ENCODE data around the gene LRRC63.
"Not testable (repeated sequence)": the region's sequence is repeated elsewhere in the genome, so short reads cannot be mapped to it uniquely, and the experiment has no call there.

Gene LRRC63

GRCh38 chr13:46211483-46212351 lies at the start of gene LRRC63:
TSS of gene LRRC63 (plus strand) at chr13:46211928. CDS start at chr13:46213035, 1,107 bp downstream.
- H3K4me1 ChIP-seq (ENCODE audit: control insufficient read depth in 1 of 2, insufficient read depth in 2 of 2, low read length in 2 of 2), result peaks cover 4 to 7% of the 10 kb centered on the region in 2 donors
- no peaks in the 10 kb centered on the region for H3K27me3 ChIP-seq (ENCODE audit: low read depth, low read length)
- no peak within 1 kb of the TSS for H3K27ac ChIP-seq (ENCODE audit: low read length)
- H3K36me3 ChIP-seq (ENCODE audit: control insufficient read depth in 1 of 2, insufficient read depth in 2 of 2, low read length in 2 of 2), result no peaks in the 10 kb centered on the region
- H3K9me3 ChIP-seq (ENCODE audit: control insufficient read depth in 1 of 2, low read length in 2 of 2), result peaks cover 0 to 3% of the 10 kb centered on the region in 2 donors
- peak within 1 kb of the TSS; percentile 75 to 82 for H3K4me3 ChIP-seq (ENCODE audit: low read depth in 1 of 2, low read length in 2 of 2)

- not testable (repeated sequence) for H3K36me3 ChIP-seq (ENCODE audit: control insufficient read depth in 1 of 2, insufficient read depth in 2 of 2, low read length in 2 of 2); H3K4me1 ChIP-seq (ENCODE audit: control insufficient read depth in 1 of 2, insufficient read depth in 2 of 2, low read length in 2 of 2); H3K27me3 ChIP-seq (ENCODE audit: low read depth, low read length); H3K4me3 ChIP-seq (ENCODE audit: low read depth in 1 of 2, low read length in 2 of 2); H3K9me3 ChIP-seq (ENCODE audit: control insufficient read depth in 1 of 2, low read length in 2 of 2); H3K27ac ChIP-seq (ENCODE audit: low read length)
Measured at GRCh38 chr13:46162741-46163140, 49.0 kb upstream of the LRRC63 start.

GRCh38 chr13:46164661-46165060 lies 47.1 kb upstream of the LRRC63 start:
- Histone ChIP-seq H3K27ac (ENCODE audit: low read length) (no peak overlapping the region), H3K9me3 (ENCODE audit: control insufficient read depth in 1 of 2, low read length in 2 of 2) (no peaks in the 10 kb centered on the region), H3K4me1 (ENCODE audit: control insufficient read depth in 1 of 2, insufficient read depth in 2 of 2, low read length in 2 of 2) (no peaks in the 10 kb centered on the region), H3K36me3 (ENCODE audit: control insufficient read depth in 1 of 2, insufficient read depth in 2 of 2, low read length in 2 of 2) (no peaks in the 10 kb centered on the region), H3K4me3 (ENCODE audit: low read depth in 1 of 2, low read length in 2 of 2) (no peak overlapping the region), H3K27me3 (ENCODE audit: low read depth, low read length) (no peaks in the 10 kb centered on the region)

GRCh38 chr13:46165485-46166223 lies 46.1 kb upstream of the LRRC63 start:
- H3K27ac ChIP-seq (ENCODE audit: low read length), result no peak overlapping the region
- H3K9me3 ChIP-seq (ENCODE audit: control insufficient read depth in 1 of 2, low read length in 2 of 2), result no peaks in the 10 kb centered on the region
- H3K27me3 ChIP-seq (ENCODE audit: low read depth, low read length), result no peaks in the 10 kb centered on the region
- no peaks in the 10 kb centered on the region for H3K36me3 ChIP-seq (ENCODE audit: control insufficient read depth in 1 of 2, insufficient read depth in 2 of 2, low read length in 2 of 2)
- no peaks in the 10 kb centered on the region for H3K4me1 ChIP-seq (ENCODE audit: control insufficient read depth in 1 of 2, insufficient read depth in 2 of 2, low read length in 2 of 2)
- H3K4me3 ChIP-seq (ENCODE audit: low read depth in 1 of 2, low read length in 2 of 2), result no peak overlapping the region

- no peaks in the 10 kb centered on the region for H3K9me3 ChIP-seq (ENCODE audit: control insufficient read depth in 1 of 2, low read length in 2 of 2)
- H3K27ac ChIP-seq (ENCODE audit: low read length), result no peak overlapping the region
Measured at GRCh38 chr13:46166224-46166584, 45.5 kb upstream of the LRRC63 start.

GRCh38 chr13:46166947-46167610 lies 44.6 kb upstream of the LRRC63 start:
- Histone ChIP-seq H3K27me3 (ENCODE audit: low read depth, low read length) (no peaks in the 10 kb centered on the region), H3K36me3 (ENCODE audit: control insufficient read depth in 1 of 2, insufficient read depth in 2 of 2, low read length in 2 of 2) (no peaks in the 10 kb centered on the region), H3K4me3 (ENCODE audit: low read depth in 1 of 2, low read length in 2 of 2) (no peak overlapping the region), H3K9me3 (ENCODE audit: control insufficient read depth in 1 of 2, low read length in 2 of 2) (no peaks in the 10 kb centered on the region), H3K27ac (ENCODE audit: low read length) (no peak overlapping the region), H3K4me1 (ENCODE audit: control insufficient read depth in 1 of 2, insufficient read depth in 2 of 2, low read length in 2 of 2) (no peaks in the 10 kb centered on the region)

More at GRCh38 chr13:46166224-46166584, 45.5 kb upstream of the LRRC63 start:
- no peaks in the 10 kb centered on the region for H3K27me3 ChIP-seq (ENCODE audit: low read depth, low read length)
- no peaks in the 10 kb centered on the region for H3K4me1 ChIP-seq (ENCODE audit: control insufficient read depth in 1 of 2, insufficient read depth in 2 of 2, low read length in 2 of 2)
- no peaks in the 10 kb centered on the region for H3K36me3 ChIP-seq (ENCODE audit: control insufficient read depth in 1 of 2, insufficient read depth in 2 of 2, low read length in 2 of 2)
- H3K4me3 ChIP-seq (ENCODE audit: low read depth in 1 of 2, low read length in 2 of 2), result no peak overlapping the region

GRCh38 chr13:46168341-46168740 lies 43.4 kb upstream of the LRRC63 start:
- no peaks in the 10 kb centered on the region for H3K27me3 ChIP-seq (ENCODE audit: low read depth, low read length)
- H3K4me1 ChIP-seq (ENCODE audit: control insufficient read depth in 1 of 2, insufficient read depth in 2 of 2, low read length in 2 of 2), result no peaks in the 10 kb centered on the region
- H3K9me3 ChIP-seq (ENCODE audit: control insufficient read depth in 1 of 2, low read length in 2 of 2), result no peaks in the 10 kb centered on the region
- H3K27ac ChIP-seq (ENCODE audit: low read length), result no peak overlapping the region
- no peak overlapping the region for H3K4me3 ChIP-seq (ENCODE audit: low read depth in 1 of 2, low read length in 2 of 2)
- no peaks in the 10 kb centered on the region for H3K36me3 ChIP-seq (ENCODE audit: control insufficient read depth in 1 of 2, insufficient read depth in 2 of 2, low read length in 2 of 2)

- Histone ChIP-seq H3K4me3 (ENCODE audit: low read depth in 1 of 2, low read length in 2 of 2) (no peak overlapping the region), H3K9me3 (ENCODE audit: control insufficient read depth in 1 of 2, low read length in 2 of 2) (no peaks in the 10 kb centered on the region), H3K4me1 (ENCODE audit: control insufficient read depth in 1 of 2, insufficient read depth in 2 of 2, low read length in 2 of 2) (no peaks in the 10 kb centered on the region), H3K27ac (ENCODE audit: low read length) (no peak overlapping the region), H3K27me3 (ENCODE audit: low read depth, low read length) (no peaks in the 10 kb centered on the region), H3K36me3 (ENCODE audit: control insufficient read depth in 1 of 2, insufficient read depth in 2 of 2, low read length in 2 of 2) (no peaks in the 10 kb centered on the region)
Measured at GRCh38 chr13:46168783-46169182, 42.9 kb upstream of the LRRC63 start.

GRCh38 chr13:46169758-46170157 lies 42.0 kb upstream of the LRRC63 start:
- Histone ChIP-seq H3K27me3 (ENCODE audit: low read depth, low read length) (no peaks in the 10 kb centered on the region), H3K4me1 (ENCODE audit: control insufficient read depth in 1 of 2, insufficient read depth in 2 of 2, low read length in 2 of 2) (no peaks in the 10 kb centered on the region), H3K27ac (ENCODE audit: low read length) (no peak overlapping the region), H3K36me3 (ENCODE audit: control insufficient read depth in 1 of 2, insufficient read depth in 2 of 2, low read length in 2 of 2) (no peaks in the 10 kb centered on the region), H3K9me3 (ENCODE audit: control insufficient read depth in 1 of 2, low read length in 2 of 2) (no peaks in the 10 kb centered on the region), H3K4me3 (ENCODE audit: low read depth in 1 of 2, low read length in 2 of 2) (no peak overlapping the region)

GRCh38 chr13:46170268-46170667 lies 41.5 kb upstream of the LRRC63 start:
- Histone ChIP-seq H3K9me3 (ENCODE audit: control insufficient read depth in 1 of 2, low read length in 2 of 2) (no peaks in the 10 kb centered on the region), H3K27me3 (ENCODE audit: low read depth, low read length) (no peaks in the 10 kb centered on the region), H3K27ac (ENCODE audit: low read length) (no peak overlapping the region), H3K36me3 (ENCODE audit: control insufficient read depth in 1 of 2, insufficient read depth in 2 of 2, low read length in 2 of 2) (no peaks in the 10 kb centered on the region), H3K4me1 (ENCODE audit: control insufficient read depth in 1 of 2, insufficient read depth in 2 of 2, low read length in 2 of 2) (no peaks in the 10 kb centered on the region), H3K4me3 (ENCODE audit: low read depth in 1 of 2, low read length in 2 of 2) (no peak overlapping the region)

- Histone ChIP-seq H3K27me3 (ENCODE audit: low read depth, low read length) (no peaks in the 10 kb centered on the region), H3K36me3 (ENCODE audit: control insufficient read depth in 1 of 2, insufficient read depth in 2 of 2, low read length in 2 of 2) (no peaks in the 10 kb centered on the region), H3K4me3 (ENCODE audit: low read depth in 1 of 2, low read length in 2 of 2) (no peak overlapping the region), H3K27ac (ENCODE audit: low read length) (no peak overlapping the region), H3K9me3 (ENCODE audit: control insufficient read depth in 1 of 2, low read length in 2 of 2) (no peaks in the 10 kb centered on the region), H3K4me1 (ENCODE audit: control insufficient read depth in 1 of 2, insufficient read depth in 2 of 2, low read length in 2 of 2) (no peaks in the 10 kb centered on the region)
Measured at GRCh38 chr13:46170687-46171086, 41.0 kb upstream of the LRRC63 start.
